Measurements from ENCODE around the gene TTC19.
"Not testable (repeated sequence)": the region's sequence is repeated elsewhere in the genome, so short reads cannot be mapped to it uniquely, and the experiment has no call there.

The TTC19 gene

GRCh38 chr17:16036261-16036660, 36.6 kb downstream of the TTC19 start:
- no peak for DNase-seq

GRCh38 chr17:16037636-16038035, 38.0 kb downstream of the TTC19 start:
- no peak for DNase-seq

- DNase-seq = no peak
Measured at GRCh38 chr17:16040710-16041251, 41.2 kb downstream of the TTC19 start.

GRCh38 chr17:16044487-16044886, 44.9 kb downstream of the TTC19 start:
- no peak for DNase-seq

- no peak for DNase-seq
Measured at GRCh38 chr17:16046966-16047365, 47.3 kb downstream of the TTC19 start.

GRCh38 chr17:16048811-16049449, 49.3 kb downstream of the TTC19 start:
- DNase-seq = no peak

GRCh38 chr17:16050844-16051243, 51.2 kb downstream of the TTC19 start:
- no peak for DNase-seq

- DNase-seq = no peak
Measured at GRCh38 chr17:16052486-16052885, 52.9 kb downstream of the TTC19 start.

- not testable (repeated sequence) for DNase-seq
Measured at GRCh38 chr17:16055139-16055538, 55.5 kb downstream of the TTC19 start.

- no peak for DNase-seq
Measured at GRCh38 chr17:16061631-16062030, 62.0 kb downstream of the TTC19 start.

- no peak for DNase-seq
Measured at GRCh38 chr17:16066125-16066524, 66.5 kb downstream of the TTC19 start.

- no peak for DNase-seq
Measured at GRCh38 chr17:16068323-16068722, 68.7 kb downstream of the TTC19 start.

GRCh38 chr17:16072031-16072430, 72.4 kb downstream of the TTC19 start:
- no peak for DNase-seq

GRCh38 chr17:16073845-16074244, 74.2 kb downstream of the TTC19 start:
- DNase-seq = no peak

- no peak for DNase-seq
Measured at GRCh38 chr17:16074423-16074822, 74.8 kb downstream of the TTC19 start.

GRCh38 chr17:16075949-16076348, 76.3 kb downstream of the TTC19 start:
- DNase-seq = no peak
